ENCODE results near the gene GALNT12. TPM values are rescaled to one million over a fixed set of nuclear protein-coding genes. Genes with fewer than 3 reads are reported as not detected.
A peak's percentile ranks its signal among the peaks of the same experiment; 100 is the strongest.

The GALNT12 gene
- total RNA-seq, 1 donor = 10.1 TPM

DNA sequence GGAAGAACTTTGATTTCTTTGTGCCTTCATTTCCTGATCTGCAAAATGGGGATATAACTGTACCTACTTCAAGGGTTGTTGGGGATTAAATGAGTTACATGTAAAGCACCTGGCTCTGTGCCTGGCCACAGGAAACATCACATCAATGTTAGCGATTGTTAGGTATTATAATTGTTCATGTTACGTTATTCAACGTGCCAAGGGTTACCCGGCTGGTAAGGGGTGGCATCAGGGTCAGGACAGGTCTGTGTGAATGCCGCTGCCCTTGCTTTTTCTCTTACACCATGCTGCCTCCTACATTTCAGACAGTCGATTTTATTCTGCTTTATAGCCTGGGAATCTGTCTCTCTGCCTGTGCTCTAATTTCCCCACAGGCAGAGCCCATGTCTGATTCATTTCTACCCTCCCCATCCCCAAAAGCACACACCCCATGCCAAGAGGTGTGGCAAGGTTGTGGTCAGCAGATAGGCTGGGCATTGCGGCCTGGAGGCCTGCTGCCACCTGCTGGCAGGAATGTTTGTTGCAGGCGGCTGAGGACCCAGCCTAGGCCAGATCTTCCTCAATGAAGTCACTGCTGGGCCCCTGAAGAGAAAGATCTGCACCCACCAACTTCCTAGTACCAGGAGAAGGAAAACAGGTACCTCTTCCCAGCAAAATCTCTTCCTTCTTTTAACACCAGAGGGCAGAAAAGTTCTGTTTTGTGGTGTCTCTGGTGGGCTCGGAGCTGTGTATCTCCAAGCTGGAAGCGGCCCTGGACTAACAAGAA is 16.4 kb upstream of the GALNT12 start:
- peaks cover 23% of the 10 kb centered on the region for H3K4me1 ChIP-seq (ENCODE audit: insufficient read depth, low read length)
- H3K4me2 ChIP-seq (ENCODE audit: insufficient read depth, low read length) = peak overlapping the region; percentile 30
- H2AFZ ChIP-seq (ENCODE audit: low read length) = peak overlapping the region; percentile 32
- no peaks in the 10 kb centered on the region for H3K9me3 ChIP-seq (ENCODE audit: low read depth, low read length)
- peak; percentile 100 for DNase-seq (ENCODE audit: insufficient read length, low spot score, missing footprints)
- H3K79me2 ChIP-seq (ENCODE audit: insufficient read depth, low read length) = peaks cover 41% of the 10 kb centered on the region
- no peak overlapping the region for H3K4me3 ChIP-seq (ENCODE audit: insufficient read depth, low read length)
- peaks cover 32% of the 10 kb centered on the region for H4K20me1 ChIP-seq (ENCODE audit: insufficient read depth, low read length)
- peak; percentile 99 for TF ChIP-seq CTCF (IDR thresholded peaks at IDR 0.05; ENCODE audit: extremely low read depth, low read depth, low read length)
- no peaks in the 10 kb centered on the region for H3K27me3 ChIP-seq (ENCODE audit: insufficient read depth, low read length)
- peak overlapping the region; percentile 29 for H3K27ac ChIP-seq (ENCODE audit: low read depth, low read length)
- no peaks in the 10 kb centered on the region for H3K36me3 ChIP-seq (ENCODE audit: insufficient read depth, low read length)

GRCh38 chr9:98791608-98792490 is 15.6 kb upstream of the GALNT12 start:
- H3K4me2 ChIP-seq (ENCODE audit: insufficient read depth, low read length) = no peak overlapping the region
- no peaks in the 10 kb centered on the region for H3K9me3 ChIP-seq (ENCODE audit: low read depth, low read length)
- H3K4me3 ChIP-seq (ENCODE audit: insufficient read depth, low read length) = no peak overlapping the region
- peaks cover 23% of the 10 kb centered on the region for H3K4me1 ChIP-seq (ENCODE audit: insufficient read depth, low read length)
- H3K36me3 ChIP-seq (ENCODE audit: insufficient read depth, low read length) = no peaks in the 10 kb centered on the region
- peak overlapping the region; percentile 9 for H3K27ac ChIP-seq (ENCODE audit: low read depth, low read length)
- peak overlapping the region; percentile 32 for H2AFZ ChIP-seq (ENCODE audit: low read length)
- TF ChIP-seq CTCF (IDR thresholded peaks at IDR 0.05; ENCODE audit: extremely low read depth, low read depth, low read length) = no peak
- peaks cover 30% of the 10 kb centered on the region for H4K20me1 ChIP-seq (ENCODE audit: insufficient read depth, low read length)
- H3K79me2 ChIP-seq (ENCODE audit: insufficient read depth, low read length) = peaks cover 41% of the 10 kb centered on the region
- no peaks in the 10 kb centered on the region for H3K27me3 ChIP-seq (ENCODE audit: insufficient read depth, low read length)
- peak; percentile 61 for DNase-seq (ENCODE audit: insufficient read length, low spot score, missing footprints)

GRCh38 chr9:98793031-98793430 is 14.4 kb upstream of the GALNT12 start:
- no peak for DNase-seq (ENCODE audit: insufficient read length, low spot score, missing footprints)
- Histone ChIP-seq H3K9me3 (ENCODE audit: low read depth, low read length) (no peaks in the 10 kb centered on the region), H2AFZ (ENCODE audit: low read length) (no peak overlapping the region), H3K36me3 (ENCODE audit: insufficient read depth, low read length) (no peaks in the 10 kb centered on the region), H3K79me2 (ENCODE audit: insufficient read depth, low read length) (peaks cover 41% of the 10 kb centered on the region), H3K4me2 (ENCODE audit: insufficient read depth, low read length) (no peak overlapping the region), H4K20me1 (ENCODE audit: insufficient read depth, low read length) (peaks cover 29% of the 10 kb centered on the region), H3K27ac (ENCODE audit: low read depth, low read length) (no peak overlapping the region), H3K27me3 (ENCODE audit: insufficient read depth, low read length) (no peaks in the 10 kb centered on the region), H3K4me1 (ENCODE audit: insufficient read depth, low read length) (peaks cover 23% of the 10 kb centered on the region), H3K4me3 (ENCODE audit: insufficient read depth, low read length) (no peak overlapping the region)
- no peak for TF ChIP-seq CTCF (IDR thresholded peaks at IDR 0.05; ENCODE audit: extremely low read depth, low read depth, low read length)

GRCh38 chr9:98794802-98795201 is 12.7 kb upstream of the GALNT12 start:
- DNase-seq (ENCODE audit: insufficient read length, low spot score, missing footprints) = peak; percentile 64
- H3K4me1 ChIP-seq (ENCODE audit: insufficient read depth, low read length) = peaks cover 23% of the 10 kb centered on the region
- H3K36me3 ChIP-seq (ENCODE audit: insufficient read depth, low read length) = no peaks in the 10 kb centered on the region
- peaks cover 39% of the 10 kb centered on the region for H3K79me2 ChIP-seq (ENCODE audit: insufficient read depth, low read length)
- no peak overlapping the region for H3K27ac ChIP-seq (ENCODE audit: low read depth, low read length)
- no peak overlapping the region for H2AFZ ChIP-seq (ENCODE audit: low read length)
- no peak overlapping the region for H3K4me3 ChIP-seq (ENCODE audit: insufficient read depth, low read length)
- no peaks in the 10 kb centered on the region for H3K27me3 ChIP-seq (ENCODE audit: insufficient read depth, low read length)
- TF ChIP-seq CTCF (IDR thresholded peaks at IDR 0.05; ENCODE audit: extremely low read depth, low read depth, low read length) = no peak
- peak overlapping the region; percentile 80 for H3K4me2 ChIP-seq (ENCODE audit: insufficient read depth, low read length)
- H3K9me3 ChIP-seq (ENCODE audit: low read depth, low read length) = no peaks in the 10 kb centered on the region
- H4K20me1 ChIP-seq (ENCODE audit: insufficient read depth, low read length) = peaks cover 23% of the 10 kb centered on the region

Data from osteoblast (primary cell).